ENCODE measurements around the gene SCG5. TPM values are rescaled to one million over a fixed set of nuclear protein-coding genes. Genes with fewer than 3 reads are reported as not detected.

SCG5 gene
- total RNA-seq, 1 experiment from 2014 or later = 0.36 TPM

GRCh38 chr15:32717426-32718226 is 76.1 kb downstream of the SCG5 start, which contains the start of gene GREM1:
TSS of gene GREM1 (plus strand) at chr15:32718004. CDS start at chr15:32730691, 12,687 bp downstream.
- H3K27ac ChIP-seq = peak within 1 kb of the TSS; percentile 97
- H3K27me3 ChIP-seq = no peaks in the 10 kb centered on the region
- peaks cover 15% of the 10 kb centered on the region for H3K4me1 ChIP-seq
- peak within 1 kb of the TSS; percentile 77 for H3K4me3 ChIP-seq
- DNase-seq = peak; percentile 78 to 85
- peaks cover 4% of the 10 kb centered on the region; the same call in 1 of the 2 replicates for H3K36me3 ChIP-seq
- no peaks in the 10 kb centered on the region for H3K9me3 ChIP-seq (replicated peaks)

- DNase-seq = peak; percentile 37 to 51
- no peaks in the 10 kb centered on the region for H3K9me3 ChIP-seq (replicated peaks)
- H3K27me3 ChIP-seq = no peaks in the 10 kb centered on the region
- H3K4me1 ChIP-seq = peaks cover 15% of the 10 kb centered on the region
- peak overlapping the region; percentile 97 for H3K27ac ChIP-seq
- peak overlapping the region; percentile 77 for H3K4me3 ChIP-seq
- H3K36me3 ChIP-seq = peaks cover 11% of the 10 kb centered on the region; the same call in 1 of the 2 replicates
Observed at GRCh38 chr15:32718227-32718820, 76.8 kb downstream of the SCG5 start.

GRCh38 chr15:32718821-32719716 is 77.6 kb downstream of the SCG5 start:
- Histone ChIP-seq H3K36me3 (peaks cover 11% of the 10 kb centered on the region; the same call in 1 of the 2 replicates), H3K9me3 (replicated peaks) (no peaks in the 10 kb centered on the region), H3K4me1 (peaks cover 15% of the 10 kb centered on the region), H3K27me3 (no peaks in the 10 kb centered on the region), H3K27ac (peak overlapping the region; percentile 97), H3K4me3 (peak overlapping the region; percentile 77)
- DNase-seq = peak; percentile 47 to 57

- no peak for DNase-seq
- Histone ChIP-seq H3K9me3 (replicated peaks) (peaks cover 9% of the 10 kb centered on the region), H3K4me3 (no peak overlapping the region), H3K27ac (no peak overlapping the region), H3K36me3 (peaks cover 11% of the 10 kb centered on the region; the same call in 1 of the 2 replicates), H3K4me1 (no peaks in the 10 kb centered on the region), H3K27me3 (no peaks in the 10 kb centered on the region)
Observed at GRCh38 chr15:32721596-32721995, 80.1 kb downstream of the SCG5 start.

- peaks cover 9% of the 10 kb centered on the region for H3K9me3 ChIP-seq (replicated peaks)
- H3K36me3 ChIP-seq = peaks cover 11% of the 10 kb centered on the region; the same call in 1 of the 2 replicates
- H3K4me3 ChIP-seq = no peak overlapping the region
- H3K27ac ChIP-seq = no peak overlapping the region
- DNase-seq = no peak
- H3K27me3 ChIP-seq = no peaks in the 10 kb centered on the region
- H3K4me1 ChIP-seq = no peaks in the 10 kb centered on the region
Observed at GRCh38 chr15:32722136-32722535, 80.6 kb downstream of the SCG5 start.

- H3K27me3 ChIP-seq = no peaks in the 10 kb centered on the region
- peaks cover 11% of the 10 kb centered on the region; the same call in 1 of the 2 replicates for H3K36me3 ChIP-seq
- H3K9me3 ChIP-seq (replicated peaks) = peaks cover 9% of the 10 kb centered on the region
- no peak overlapping the region for H3K4me3 ChIP-seq
- no peaks in the 10 kb centered on the region for H3K4me1 ChIP-seq
- no peak overlapping the region for H3K27ac ChIP-seq
- no peak for DNase-seq
Observed at GRCh38 chr15:32723171-32723948, 81.8 kb downstream of the SCG5 start.

GRCh38 chr15:32729700-32730395 is 88.3 kb downstream of the SCG5 start:
- Histone ChIP-seq H3K36me3 (peaks cover 14% of the 10 kb centered on the region), H3K9me3 (replicated peaks) (peaks cover 8% of the 10 kb centered on the region), H3K4me3 (no peak overlapping the region), H3K4me1 (no peaks in the 10 kb centered on the region), H3K27me3 (no peaks in the 10 kb centered on the region), H3K27ac (no peak overlapping the region)
- no peak for DNase-seq

- no peak for DNase-seq
- Histone ChIP-seq H3K4me1 (no peaks in the 10 kb centered on the region), H3K36me3 (peaks cover 14% of the 10 kb centered on the region), H3K27ac (no peak overlapping the region), H3K9me3 (replicated peaks) (peaks cover 4% of the 10 kb centered on the region), H3K27me3 (no peaks in the 10 kb centered on the region), H3K4me3 (no peak overlapping the region)
Observed at GRCh38 chr15:32730677-32731654, 89.5 kb downstream of the SCG5 start.

GRCh38 chr15:32732574-32733157 is 91.2 kb downstream of the SCG5 start:
- H3K27me3 ChIP-seq = no peaks in the 10 kb centered on the region
- peaks cover 14% of the 10 kb centered on the region for H3K36me3 ChIP-seq
- H3K4me1 ChIP-seq = no peaks in the 10 kb centered on the region
- no peak for DNase-seq
- H3K4me3 ChIP-seq = no peak overlapping the region
- no peaks in the 10 kb centered on the region for H3K9me3 ChIP-seq (replicated peaks)
- no peak overlapping the region for H3K27ac ChIP-seq

- no peaks in the 10 kb centered on the region for H3K4me1 ChIP-seq
- no peak for DNase-seq
- no peak overlapping the region for H3K27ac ChIP-seq
- H3K9me3 ChIP-seq (replicated peaks) = no peaks in the 10 kb centered on the region
- H3K4me3 ChIP-seq = no peak overlapping the region
- peaks cover 14% of the 10 kb centered on the region for H3K36me3 ChIP-seq
- no peaks in the 10 kb centered on the region for H3K27me3 ChIP-seq
Observed at GRCh38 chr15:32733281-32733680, 91.8 kb downstream of the SCG5 start.

- 0 out of 2 replicates have a peak, but pooled peaks cover 3% of the 10 kb centered on the region for H3K9me3 ChIP-seq (replicated peaks)
- H3K36me3 ChIP-seq = peaks cover 14% of the 10 kb centered on the region
- no peak overlapping the region for H3K27ac ChIP-seq
- H3K27me3 ChIP-seq = no peaks in the 10 kb centered on the region
- H3K4me3 ChIP-seq = no peak overlapping the region
- DNase-seq = no peak
- no peaks in the 10 kb centered on the region for H3K4me1 ChIP-seq
Observed at GRCh38 chr15:32735989-32736700, 94.6 kb downstream of the SCG5 start.

GRCh38 chr15:32736701-32737061 is 95.2 kb downstream of the SCG5 start:
- no peaks in the 10 kb centered on the region for H3K4me1 ChIP-seq
- no peak for DNase-seq

More at GRCh38 chr15:32736701-32737061, 95.2 kb downstream of the SCG5 start:
- Histone ChIP-seq H3K27ac (no peak overlapping the region), H3K36me3 (peaks cover 14% of the 10 kb centered on the region), H3K27me3 (no peaks in the 10 kb centered on the region), H3K4me3 (no peak overlapping the region), H3K9me3 (replicated peaks) (0 out of 2 replicates have a peak, but pooled peaks cover 3% of the 10 kb centered on the region)

Measured in SJCRH30 (cell line).